Activated CD8-positive, alpha-beta T cell treated with anti-CD3 and anti-CD28 coated beads for 36 hours (primary cell): ENCODE data around the gene CARHSP1. TPM values are rescaled to one million over a fixed set of nuclear protein-coding genes. Genes with fewer than 3 reads are reported as not detected.

Experiments
- ATAC-seq: fragments of 200-7000 bp; cut with Tn5 transposase; one replicate; pipeline ENCODE4 v1.10.0; 2021; ENCODE audit warnings: mild to moderate bottlenecking, moderate library complexity
- CTCF ChIA-PET: fragments of 350-600 bp; sonication (Branson Sonifier 250); formaldehyde crosslinking; loops from one replicate; lab custom pipeline; 2021; ENCODE audit warnings: antibody characterized with exemption; lab: Charles Lee
- POLR2A ChIA-PET: fragments of 350-600 bp; sonication (Branson Sonifier 250); formaldehyde crosslinking; loops from one replicate; lab custom pipeline; 2021; ENCODE audit warnings: antibody characterized with exemption; lab: Charles Lee
- DNase-seq: peaks from one replicate; pipeline ENCODE4 v3.0.0-alpha.2; 2020
- H3K27ac Mint-ChIP-seq: one replicate; pipeline ENCODE4 v1.8.0; 2021; ENCODE audit warnings: mild to moderate bottlenecking, mixed read lengths
- H3K27me3 Mint-ChIP-seq: one replicate; pipeline ENCODE4 v1.8.0; 2021; ENCODE audit warnings: mixed read lengths
- H3K36me3 Mint-ChIP-seq: one replicate; pipeline ENCODE4 v1.8.0; 2021; ENCODE audit warnings: low read depth, mixed read lengths
- H3K4me1 Mint-ChIP-seq: one replicate; pipeline ENCODE4 v1.8.0; 2021; ENCODE audit warnings: low read depth, mixed read lengths
- H3K4me3 Mint-ChIP-seq: one replicate; pipeline ENCODE4 v1.8.0; 2021; ENCODE audit warnings: mild to moderate bottlenecking, moderate library complexity, mixed read lengths
- H3K9me3 Mint-ChIP-seq: one replicate; pipeline ENCODE4 v1.8.0; 2021; ENCODE audit warnings: mixed read lengths
- intact Hi-C: fragments of 100-400 bp; cut with micrococcal nuclease; formaldehyde crosslinking; loops from one replicate; pipeline ENCODE4 v1.10.0; 2022
- total RNA-seq, 2 experiments: library from RNA; stranded (reverse); gene quantifications; one replicate each; pipeline ENCODE4 v1.2.3, GENCODE V29; 2021
- TF ChIP-seq, protein P1 (sequence below): fragments of 200-600 bp; IDR thresholded peaks from one replicate; pipeline ENCODE4 v1.8.0; 2022; ENCODE audit warnings: antibody characterized with exemption, mild to moderate bottlenecking

Gene CARHSP1
- total RNA-seq, 2 experiments from 2014 or later: 63.9 to 72.6 TPM

DNA sequence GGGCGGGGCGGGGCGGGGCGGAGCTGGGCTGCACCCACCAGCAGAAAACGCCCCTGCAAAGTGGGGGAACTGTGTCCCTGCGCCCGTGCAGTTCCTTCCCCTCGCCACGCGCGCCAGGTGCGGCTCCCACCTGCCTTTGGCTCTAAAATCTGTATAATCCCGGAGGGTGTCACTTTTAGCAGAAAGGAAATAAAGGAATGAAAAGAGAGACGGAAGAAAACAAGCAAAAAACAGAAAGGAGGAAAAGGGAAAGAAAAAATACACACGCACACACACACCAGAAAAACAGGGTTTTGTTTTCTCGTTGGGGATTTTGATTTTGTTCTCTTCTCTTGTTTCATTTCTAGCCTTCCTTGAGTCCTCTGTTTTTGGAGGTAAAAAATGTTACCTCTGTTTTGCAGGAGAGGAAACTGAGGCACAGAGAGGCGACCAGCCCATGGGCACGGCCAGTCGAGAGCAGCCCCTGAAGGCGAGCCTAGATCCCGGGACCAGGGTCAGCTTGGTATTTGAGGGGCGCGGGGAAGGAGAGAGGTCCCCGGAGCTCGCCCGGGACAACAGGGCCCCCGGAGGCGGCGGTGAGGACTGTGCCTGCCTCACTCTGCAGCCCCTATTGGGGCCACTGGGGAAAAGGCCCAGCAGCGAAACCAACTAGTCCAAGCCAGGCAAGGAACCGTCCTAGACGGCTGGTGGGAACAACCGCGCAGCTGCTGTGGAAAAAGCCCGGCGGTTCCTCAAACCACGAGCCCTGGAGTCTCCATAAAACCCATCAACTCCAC lies 594 bp upstream of the CARHSP1 start:
- no peak for ATAC-seq
- Mint-ChIP-seq H3K36me3 (peaks cover 16% of the 10 kb centered on the region), H3K9me3 (no peaks in the 10 kb centered on the region), H3K4me3 (peak overlapping the region; percentile 89), H3K4me1 (peaks cover 42% of the 10 kb centered on the region), H3K27me3 (no peaks in the 10 kb centered on the region), H3K27ac (peak overlapping the region; percentile 94)
- ChIA-PET POLR2A (interaction anchor here (0.7 to 9.2 kb wide), 19 partner anchors 10 to 258 kb away, joined by 3 to 99 read pairs (median 4); partner anchors contain the start of genes HAPSTR1, PMM2 and TMEM186), CTCF (interaction anchor here (0.8 to 5.0 kb wide), 6 partner anchors 11 to 302 kb away, joined by 3 to 54 read pairs (median 6); partner anchors contain the start of gene LITAFD)
- TF ChIP-seq, protein P1, sequence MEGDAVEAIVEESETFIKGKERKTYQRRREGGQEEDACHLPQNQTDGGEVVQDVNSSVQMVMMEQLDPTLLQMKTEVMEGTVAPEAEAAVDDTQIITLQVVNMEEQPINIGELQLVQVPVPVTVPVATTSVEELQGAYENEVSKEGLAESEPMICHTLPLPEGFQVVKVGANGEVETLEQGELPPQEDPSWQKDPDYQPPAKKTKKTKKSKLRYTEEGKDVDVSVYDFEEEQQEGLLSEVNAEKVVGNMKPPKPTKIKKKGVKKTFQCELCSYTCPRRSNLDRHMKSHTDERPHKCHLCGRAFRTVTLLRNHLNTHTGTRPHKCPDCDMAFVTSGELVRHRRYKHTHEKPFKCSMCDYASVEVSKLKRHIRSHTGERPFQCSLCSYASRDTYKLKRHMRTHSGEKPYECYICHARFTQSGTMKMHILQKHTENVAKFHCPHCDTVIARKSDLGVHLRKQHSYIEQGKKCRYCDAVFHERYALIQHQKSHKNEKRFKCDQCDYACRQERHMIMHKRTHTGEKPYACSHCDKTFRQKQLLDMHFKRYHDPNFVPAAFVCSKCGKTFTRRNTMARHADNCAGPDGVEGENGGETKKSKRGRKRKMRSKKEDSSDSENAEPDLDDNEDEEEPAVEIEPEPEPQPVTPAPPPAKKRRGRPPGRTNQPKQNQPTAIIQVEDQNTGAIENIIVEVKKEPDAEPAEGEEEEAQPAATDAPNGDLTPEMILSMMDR: peak; percentile 35
- intact Hi-C loops: no loop called here
- DNase-seq: peak; percentile 34

DNA sequence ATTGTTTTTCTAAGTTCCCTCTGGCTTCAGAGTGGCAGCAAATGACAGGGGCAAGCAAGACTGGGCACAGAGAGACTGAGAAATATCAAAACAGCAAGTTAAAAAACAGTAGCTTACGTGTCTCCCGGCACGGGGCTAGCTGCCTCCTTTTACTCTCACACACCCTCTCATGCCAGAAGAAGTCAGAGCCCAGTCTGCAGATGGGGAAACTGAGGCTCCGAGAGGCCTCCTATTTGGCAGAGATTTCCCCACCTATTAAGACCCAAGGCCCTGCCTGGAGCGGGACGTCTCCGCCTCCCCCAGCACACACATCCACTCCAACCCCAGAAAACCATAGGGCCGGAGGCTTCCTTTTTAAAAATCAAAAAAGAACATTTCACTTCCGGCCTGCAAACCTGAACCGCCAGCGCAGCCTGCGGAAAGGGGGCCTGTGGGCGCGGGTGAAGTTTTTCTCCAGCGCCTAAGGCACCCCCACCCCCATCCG lies 832 bp downstream of the CARHSP1 start:
- ATAC-seq: no peak
- ChIA-PET POLR2A (interaction anchor here (0.6 to 9.2 kb wide), 13 partner anchors 9 to 260 kb away, joined by 3 to 99 read pairs (median 4); partner anchors contain the start of gene HAPSTR1), CTCF (interaction anchor here (1.1 to 5.0 kb wide), 4 partner anchors 12 to 271 kb away, joined by 3 to 54 read pairs (median 7); partner anchors contain the start of gene LITAFD)
- Mint-ChIP-seq H3K9me3 (no peaks in the 10 kb centered on the region), H3K27ac (peak overlapping the region; percentile 88), H3K36me3 (peaks cover 18% of the 10 kb centered on the region), H3K4me3 (peak overlapping the region; percentile 93), H3K4me1 (peaks cover 45% of the 10 kb centered on the region), H3K27me3 (no peaks in the 10 kb centered on the region)
- peak; percentile 86 for DNase-seq
- intact Hi-C loops: no loop called here
- TF ChIP-seq, protein P1: no peak

DNA sequence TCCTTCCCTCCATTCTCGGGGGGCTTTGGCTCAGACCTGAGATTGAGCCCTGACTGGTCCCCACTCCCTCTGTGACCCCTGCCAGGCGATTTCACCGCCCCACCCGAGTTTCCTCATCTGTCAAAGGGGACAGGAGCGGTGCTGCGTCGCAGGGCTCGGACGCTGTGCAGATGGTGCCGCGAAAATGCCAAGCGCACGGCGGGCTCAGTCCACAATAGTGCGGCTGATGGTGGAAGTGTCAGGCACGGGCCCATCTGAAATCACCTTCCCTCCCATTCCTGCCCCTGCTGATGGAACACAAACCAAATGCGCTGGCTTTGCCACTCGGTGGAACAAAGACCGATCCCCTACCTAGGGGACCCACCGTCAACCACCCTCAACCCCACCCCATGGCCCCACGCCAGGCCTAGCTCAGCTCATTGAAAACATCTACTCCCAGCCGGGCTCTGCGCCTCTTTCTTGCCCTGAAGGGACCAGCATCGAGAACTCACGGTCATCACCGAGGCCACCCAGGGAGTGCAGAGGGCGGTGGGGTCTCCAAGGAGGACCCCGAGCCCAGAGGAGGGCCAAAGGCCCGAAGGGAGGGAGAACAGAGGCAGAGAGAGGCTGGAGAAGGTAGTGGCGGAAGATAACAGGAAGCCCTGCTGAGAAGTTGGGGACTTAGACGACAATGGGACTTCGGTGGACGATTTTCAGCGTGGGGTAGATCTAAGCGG lies 1.4 kb downstream of the CARHSP1 start:
- Mint-ChIP-seq H3K36me3 (peaks cover 21% of the 10 kb centered on the region), H3K27me3 (no peaks in the 10 kb centered on the region), H3K9me3 (no peaks in the 10 kb centered on the region), H3K4me1 (peaks cover 45% of the 10 kb centered on the region), H3K4me3 (peak overlapping the region; percentile 93), H3K27ac (peak overlapping the region; percentile 88)
- DNase-seq: no peak
- TF ChIP-seq, protein P1: no peak
- ATAC-seq: no peak
- CTCF ChIA-PET: interaction anchor here (1.4 to 5.0 kb wide), 2 partner anchors 13 to 15 kb away, joined by 4 to 54 read pairs; partner anchors contain the start of gene LITAFD
- POLR2A ChIA-PET: interaction anchor here (0.6 to 9.2 kb wide), 6 partner anchors 8 to 80 kb away, joined by 3 to 99 read pairs (median 8); no protein-coding TSS in a partner anchor
- intact Hi-C loops: no loop called here

DNA sequence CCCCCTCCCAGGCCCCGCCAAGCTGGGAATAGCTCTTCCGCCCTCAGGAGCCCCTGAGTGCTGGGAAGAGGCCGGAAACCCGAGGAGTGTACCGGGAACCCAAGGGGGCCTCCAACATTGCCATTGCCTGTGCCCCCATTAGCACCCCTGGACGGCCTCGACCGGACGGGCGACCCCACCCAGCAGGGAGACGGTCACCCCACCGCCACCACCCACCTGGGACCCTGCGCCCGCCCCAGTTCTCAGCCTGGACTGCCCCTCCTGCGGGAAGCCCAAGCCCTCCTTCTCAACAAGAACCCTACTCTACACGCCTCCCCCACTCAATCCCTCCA lies 2.0 kb downstream of the CARHSP1 start:
- H3K4me3 Mint-ChIP-seq: peak overlapping the region; percentile 93
- peak overlapping the region; percentile 88 for H3K27ac Mint-ChIP-seq
- no peaks in the 10 kb centered on the region for H3K9me3 Mint-ChIP-seq
- ChIA-PET CTCF (no interaction called here), POLR2A (interaction anchor here (1.0 to 9.2 kb wide), 3 partner anchors 8 to 58 kb away, joined by 3 to 99 read pairs (median 15); no protein-coding TSS in a partner anchor)
- H3K27me3 Mint-ChIP-seq: no peaks in the 10 kb centered on the region
- TF ChIP-seq, protein P1: no peak
- ATAC-seq: no peak
- H3K4me1 Mint-ChIP-seq: peaks cover 45% of the 10 kb centered on the region
- DNase-seq: no peak
- H3K36me3 Mint-ChIP-seq: peaks cover 21% of the 10 kb centered on the region
- intact Hi-C loops: no loop called here
